Measurements from ENCODE around the gene GABARAPL1. TPM values are rescaled to one million over a fixed set of nuclear protein-coding genes. Genes with fewer than 3 reads are reported as not detected.
"Not testable (repeated sequence)": the region's sequence is repeated elsewhere in the genome, so short reads cannot be mapped to it uniquely, and the experiment has no call there.

GABARAPL1 gene
- total and polyA plus RNA-seq, 11 donors: 126 to 790 (median 280) TPM

DNA sequence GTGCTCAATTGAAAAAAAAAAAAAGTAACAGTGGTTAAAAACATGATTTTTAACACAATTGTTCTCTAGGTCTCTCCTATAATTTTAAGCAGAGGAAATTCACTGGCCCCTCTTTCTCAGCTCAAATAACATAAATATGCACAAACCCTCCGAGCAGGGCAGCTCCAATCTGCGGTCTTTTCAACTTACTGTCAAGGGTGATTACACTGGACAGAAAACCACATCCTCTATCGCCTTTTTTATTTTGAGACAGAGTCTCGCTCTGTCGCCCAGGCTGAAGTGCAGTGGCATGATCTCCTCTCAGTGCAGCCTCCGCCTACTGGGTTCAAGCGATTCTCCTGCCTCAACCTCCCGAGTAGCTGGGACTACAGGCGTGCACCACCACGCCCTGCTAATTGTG lies 16.5 kb upstream of the GABARAPL1 start:
- no peaks in the 10 kb centered on the region for H3K36me3 ChIP-seq
- WGBS, 4 donors: 86 to 88% (median 88%) methylated on average over 10 of the region's 10 CpGs
- intact Hi-C loops (cut with DNase I): no loop called here
- peaks cover 0 to 4% (median 0%) of the 10 kb centered on the region in 9 donors for H3K27me3 ChIP-seq
- H3K4me3 ChIP-seq: no peak overlapping the region
- TF ChIP-seq, protein P1, sequence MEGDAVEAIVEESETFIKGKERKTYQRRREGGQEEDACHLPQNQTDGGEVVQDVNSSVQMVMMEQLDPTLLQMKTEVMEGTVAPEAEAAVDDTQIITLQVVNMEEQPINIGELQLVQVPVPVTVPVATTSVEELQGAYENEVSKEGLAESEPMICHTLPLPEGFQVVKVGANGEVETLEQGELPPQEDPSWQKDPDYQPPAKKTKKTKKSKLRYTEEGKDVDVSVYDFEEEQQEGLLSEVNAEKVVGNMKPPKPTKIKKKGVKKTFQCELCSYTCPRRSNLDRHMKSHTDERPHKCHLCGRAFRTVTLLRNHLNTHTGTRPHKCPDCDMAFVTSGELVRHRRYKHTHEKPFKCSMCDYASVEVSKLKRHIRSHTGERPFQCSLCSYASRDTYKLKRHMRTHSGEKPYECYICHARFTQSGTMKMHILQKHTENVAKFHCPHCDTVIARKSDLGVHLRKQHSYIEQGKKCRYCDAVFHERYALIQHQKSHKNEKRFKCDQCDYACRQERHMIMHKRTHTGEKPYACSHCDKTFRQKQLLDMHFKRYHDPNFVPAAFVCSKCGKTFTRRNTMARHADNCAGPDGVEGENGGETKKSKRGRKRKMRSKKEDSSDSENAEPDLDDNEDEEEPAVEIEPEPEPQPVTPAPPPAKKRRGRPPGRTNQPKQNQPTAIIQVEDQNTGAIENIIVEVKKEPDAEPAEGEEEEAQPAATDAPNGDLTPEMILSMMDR (IDR thresholded peaks at IDR 0.05): no peak
- DNase-seq (no peak), ATAC-seq (no peak)
- peaks cover 0 to 6% (median 0%) of the 10 kb centered on the region in 12 donors for H3K4me1 ChIP-seq
- no peak overlapping the region for H3K27ac ChIP-seq
- no peaks in the 10 kb centered on the region for H3K9me3 ChIP-seq

DNA sequence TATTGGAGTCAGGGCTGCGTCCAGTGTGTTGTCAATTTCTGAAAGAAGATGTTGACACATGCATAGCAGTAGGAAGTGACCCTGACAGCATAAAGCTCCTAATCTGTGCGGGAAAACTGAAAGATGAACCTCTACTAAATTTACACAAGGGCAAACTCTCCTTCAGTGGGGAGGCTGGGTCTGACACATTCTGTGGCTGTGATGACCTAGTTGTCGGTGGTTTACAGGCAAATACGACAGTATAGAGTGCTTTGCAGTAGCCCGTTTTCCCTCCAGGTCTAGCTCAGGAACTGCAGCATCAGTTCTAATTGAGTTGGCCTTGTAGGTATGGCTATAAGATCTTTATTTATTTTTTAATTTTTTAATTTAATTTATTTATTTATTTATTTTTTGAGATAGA lies 14.8 kb upstream of the GABARAPL1 start:
- TF ChIP-seq POLR2A (IDR thresholded peaks at IDR 0.05): no peak
- TF ChIP-seq, protein P1 (IDR thresholded peaks at IDR 0.05): no peak
- Histone ChIP-seq H3K27ac (no peak overlapping the region), H3K4me1 (no peaks in the 10 kb centered on the region), H3K9me3 (no peaks in the 10 kb centered on the region), H3K4me3 (no peak overlapping the region), H3K27me3 (peaks cover 0 to 4% (median 0%) of the 10 kb centered on the region in 9 donors), H3K36me3 (no peaks in the 10 kb centered on the region)
- intact Hi-C loops (cut with DNase I): no loop called here
- DNase-seq (no peak), ATAC-seq (no peak)
- WGBS, 4 donors: 78 to 88% (median 87%) methylated on average over 5 of the region's 5 CpGs

DNA sequence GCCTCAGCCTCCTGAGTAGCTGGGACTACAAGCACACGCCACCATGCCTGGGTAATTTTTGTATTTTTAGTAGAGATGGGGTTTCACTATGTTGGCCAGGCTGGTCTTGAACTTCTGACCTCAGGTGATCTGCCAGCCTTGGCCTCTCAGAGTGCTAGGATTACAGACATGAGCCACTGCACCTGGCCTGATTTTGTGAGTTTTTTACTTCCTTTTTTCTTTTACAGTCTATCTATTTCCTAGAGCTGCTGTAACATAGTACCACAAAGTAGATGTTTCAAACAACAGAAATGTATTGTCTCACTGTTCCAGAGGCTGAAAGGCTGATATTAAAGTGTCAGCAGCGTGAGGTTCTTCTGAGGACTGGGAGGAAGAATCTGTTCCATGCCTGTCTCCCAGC lies 8.2 kb upstream of the GABARAPL1 start:
- not testable (repeated sequence) for H3K27ac ChIP-seq, DNase-seq, H3K36me3 ChIP-seq, ATAC-seq, H3K27me3 ChIP-seq, H3K4me3 ChIP-seq, H3K4me1 ChIP-seq, H3K9me3 ChIP-seq
- intact Hi-C loops (cut with DNase I): loop anchor here in 1 of 10 donors (10.0 kb wide), 1 partner anchor 520 kb away; the partner anchor contains the start of gene YBX3
- WGBS, 4 donors: 89 to 96% (median 92%) methylated on average over 2 of the region's 2 CpGs

DNA sequence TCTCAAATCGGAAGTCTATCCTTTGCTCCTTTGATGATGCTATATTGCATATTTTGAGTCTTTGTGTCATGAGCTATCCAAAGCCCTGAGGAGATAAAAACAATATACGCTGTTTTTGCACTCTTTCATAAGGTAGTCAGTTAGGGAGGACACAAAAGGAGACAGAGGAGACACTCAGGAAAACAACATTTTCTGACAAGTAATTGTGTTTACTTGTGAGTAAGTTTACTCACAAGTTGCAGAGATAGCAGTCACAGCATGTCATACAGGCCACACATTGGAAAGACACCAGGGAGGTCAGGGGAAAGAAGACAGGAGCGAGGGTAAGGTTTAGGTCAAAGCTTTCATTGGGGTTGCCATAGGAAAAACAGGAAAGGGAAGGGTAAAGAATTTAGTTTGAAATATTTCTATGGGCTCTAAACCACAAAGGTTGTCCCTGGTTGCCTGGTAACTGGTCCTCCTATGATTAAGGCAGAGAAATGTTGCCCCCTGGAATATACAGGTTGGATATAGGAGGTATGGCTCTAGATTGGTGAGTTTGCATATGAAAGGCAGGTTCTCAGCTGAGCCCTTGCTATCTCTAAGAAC lies 7.4 kb upstream of the GABARAPL1 start:
- Histone ChIP-seq H3K27ac (no peak overlapping the region), H3K4me3 (no peak overlapping the region), H3K4me1 (no peaks in the 10 kb centered on the region), H3K27me3 (no peaks in the 10 kb centered on the region), H3K9me3 (no peaks in the 10 kb centered on the region), H3K36me3 (no peaks in the 10 kb centered on the region)
- WGBS, 4 donors: 87 to 94% (median 89%) methylated on average over 3 of the region's 3 CpGs
- ATAC-seq (no peak), DNase-seq (no peak)
- intact Hi-C loops (cut with DNase I): loop anchor here in 1 of 10 donors (10.0 kb wide), 1 partner anchor 519 kb away; the partner anchor contains the start of gene YBX3
- TF ChIP-seq, protein P1 (IDR thresholded peaks at IDR 0.05): no peak
- no peak for TF ChIP-seq POLR2A (IDR thresholded peaks at IDR 0.05)

DNA sequence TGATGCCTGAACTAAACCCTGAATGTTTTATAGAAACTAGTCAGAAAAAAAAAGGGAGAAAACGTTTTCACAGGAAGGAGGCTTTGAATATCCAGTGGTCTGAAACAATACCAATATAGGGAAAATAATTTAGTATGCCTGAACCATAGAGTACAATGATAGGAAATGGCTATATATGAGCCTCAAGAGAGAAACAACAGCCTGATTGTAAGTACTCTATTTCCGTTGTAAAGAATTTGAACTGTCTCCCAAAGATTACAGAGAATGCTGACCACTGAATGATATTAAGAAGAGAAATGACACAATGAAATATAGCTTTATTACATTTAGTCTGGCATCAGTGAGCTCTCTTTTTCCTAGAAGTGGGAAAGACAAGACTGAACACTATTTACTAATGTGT lies 5.5 kb upstream of the GABARAPL1 start:
- no peaks in the 10 kb centered on the region for H3K27me3 ChIP-seq
- no peak overlapping the region for H3K4me3 ChIP-seq
- H3K36me3 ChIP-seq: no peaks in the 10 kb centered on the region
- no peak for ATAC-seq
- no peak for DNase-seq
- no peaks in the 10 kb centered on the region for H3K9me3 ChIP-seq
- no peak overlapping the region for H3K27ac ChIP-seq
- intact Hi-C loops (cut with DNase I): loop anchor here in 1 of 10 donors (10.0 kb wide), 1 partner anchor 518 kb away; the partner anchor contains the start of gene YBX3
- peaks cover 0 to 6% (median 0%) of the 10 kb centered on the region in 12 donors for H3K4me1 ChIP-seq
- TF ChIP-seq, protein P1 (IDR thresholded peaks at IDR 0.05): no peak
- no peak for TF ChIP-seq POLR2A (IDR thresholded peaks at IDR 0.05)
- whole genome bisulfite sequencing, 4 donors: 15 to 20% (median 18%) methylated on average over 2 of the region's 2 CpGs

All from heart left ventricle (tissue), 16 donors.